Thyroid gland (tissue), 4 donors: Measurements from ENCODE around the gene SEL1L3. TPM values are rescaled to one million over a fixed set of nuclear protein-coding genes. Genes with fewer than 3 reads are reported as not detected.

ENCODE experiments used
- DNase-seq, 2 donors: peaks; one replicate each; pipeline ENCODE4 v3.0.0-alpha.2; 2019
- H3K27ac ChIP-seq, 3 donors: fragments of 200-600 bp; sonication (generic); 1 replicate in 2 of 3; 2 replicates in 1 of 3; pipeline ENCODE4 v1.5.1; 2016 to 2019; ENCODE audit warnings: mild to moderate bottlenecking in 1 of 3, moderate library complexity in 1 of 3
- H3K27me3 ChIP-seq: fragments of 200-600 bp; sonication (generic); one replicate; pipeline ENCODE4 v1.5.1; 2019
- H3K36me3 ChIP-seq, 2 donors: fragments of 200-600 bp; sonication (generic); one replicate each; pipeline ENCODE4 v1.5.1; 2016 to 2019
- H3K4me1 ChIP-seq, 2 donors: fragments of 200-600 bp; sonication (generic); one replicate each; pipeline ENCODE4 v1.5.1; 2017 to 2019
- H3K4me3 ChIP-seq, 3 donors: fragments of 200-600 bp; sonication (generic); replicated peaks in 1 of 3; 1 replicate in 2 of 3; 2 replicates in 1 of 3; pipeline ENCODE4 v1.5.1; 2016; ENCODE audit warnings: mild to moderate bottlenecking in 1 of 3
- H3K9me3 ChIP-seq: fragments of 200-600 bp; sonication (generic); one replicate; pipeline ENCODE4 v1.5.1; 2017
- CTCF ChIP-seq, 6 experiments: fragments of 200-600 bp in 3 of 6; fragments of 450-650 bp in 3 of 6; sonication (generic) in 3 of 6; IDR thresholded peaks; one replicate each; pipeline ENCODE4 v1.5.1; 2016 to 2019; ENCODE audit warnings: antibody characterized with exemption in 6 of 6, mild to moderate bottlenecking in 2 of 6, inconsistent platforms in 1 of 6, moderate library complexity in 1 of 6
- POLR2A ChIP-seq, 2 donors: fragments of 450-650 bp; IDR thresholded peaks; one replicate each; pipeline ENCODE4 v1.6.1; 2017; ENCODE audit warnings: antibody characterized with exemption in 2 of 2, mild to moderate bottlenecking in 2 of 2, moderate library complexity in 1 of 2
- WGBS, 2 donors: methylation state at CpG; one replicate each; pipeline ENCODE4 v1.1.5; 2017; 5-methylcytosine and 5-hydroxymethylcytosine counted together
- intact Hi-C: fragments of 100-400 bp; cut with DNase I; formaldehyde crosslinking; loops from one replicate; pipeline ENCODE4 v1.15.1; 2023
- total RNA-seq, 4 donors: library from RNA; depleted of rRNA; stranded (reverse); fragments of >200 nt; gene quantifications; one replicate each; pipeline ENCODE4 v1.2.3, GENCODE V29; 2016

SEL1L3 gene
- total RNA-seq, 4 donors from 2014 or later: 18.5 to 81.4 (median 32.4) TPM

GRCh38 chr4:25814301-25815136 lies 48.3 kb downstream of the SEL1L3 start:
- Histone ChIP-seq H3K9me3 (no peaks in the 10 kb centered on the region), H3K27me3 (no peaks in the 10 kb centered on the region), H3K36me3 (no peaks in the 10 kb centered on the region), H3K4me3 (no peak overlapping the region), H3K27ac (peak overlapping the region in 1 of 3 donors; percentile 8), H3K4me1 (peaks cover 17 to 24% of the 10 kb centered on the region in 2 donors)
- DNase-seq: peak in 1 of 2 donors; percentile 18
- intact Hi-C loops: no loop called here
- no peak for TF ChIP-seq POLR2A (IDR thresholded peaks at IDR 0.05)
- TF ChIP-seq CTCF (IDR thresholded peaks at IDR 0.05): no peak
- 86 to 90% methylated on average over 13 of the region's 13 CpGs for WGBS, 2 donors

- DNase-seq: peak; percentile 67
- Histone ChIP-seq H3K27ac (peak overlapping the region in 2 of 3 donors; percentile 26 to 46), H3K4me3 (no peak overlapping the region), H3K9me3 (no peaks in the 10 kb centered on the region), H3K27me3 (no peaks in the 10 kb centered on the region), H3K4me1 (peaks cover 17 to 24% of the 10 kb centered on the region in 2 donors), H3K36me3 (no peaks in the 10 kb centered on the region)
- intact Hi-C loops: no loop called here
- WGBS, 2 donors: 55 to 64% methylated on average over 9 of the region's 9 CpGs
- TF ChIP-seq CTCF (IDR thresholded peaks at IDR 0.05) (no peak), POLR2A (IDR thresholded peaks at IDR 0.05) (no peak)
These were observed 49.2 kb downstream of the SEL1L3 start for GRCh38 chr4:25813448-25814106.

DNA sequence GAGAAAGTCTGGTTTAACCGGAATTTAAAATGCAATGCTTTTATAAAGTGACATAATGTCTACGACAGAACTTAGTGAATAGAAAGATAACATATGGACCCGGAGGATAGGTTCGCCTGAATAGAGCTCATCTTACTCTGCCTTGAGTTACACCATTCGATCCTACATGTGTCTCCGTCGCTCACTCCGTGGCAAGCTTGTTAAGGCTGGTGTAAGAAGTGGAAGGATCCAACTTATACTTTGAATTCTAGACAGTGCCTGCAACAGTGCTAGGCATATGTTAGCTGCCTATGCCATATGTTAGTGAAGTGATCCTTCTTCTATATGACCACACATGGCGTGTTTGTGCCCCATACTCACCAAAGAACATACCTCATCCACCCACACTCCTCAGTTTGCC lies 50.9 kb downstream of the SEL1L3 start:
- Histone ChIP-seq H3K36me3 (no peaks in the 10 kb centered on the region), H3K27ac (no peak overlapping the region), H3K4me3 (no peak overlapping the region), H3K4me1 (peaks cover 17 to 24% of the 10 kb centered on the region in 2 donors), H3K9me3 (no peaks in the 10 kb centered on the region), H3K27me3 (no peaks in the 10 kb centered on the region)
- no peak for TF ChIP-seq CTCF (IDR thresholded peaks at IDR 0.05)
- TF ChIP-seq POLR2A (IDR thresholded peaks at IDR 0.05): no peak
- DNase-seq: no peak
- intact Hi-C loops: no loop called here
- 94 to 95% methylated on average over 9 of the region's 9 CpGs for WGBS, 2 donors

DNA sequence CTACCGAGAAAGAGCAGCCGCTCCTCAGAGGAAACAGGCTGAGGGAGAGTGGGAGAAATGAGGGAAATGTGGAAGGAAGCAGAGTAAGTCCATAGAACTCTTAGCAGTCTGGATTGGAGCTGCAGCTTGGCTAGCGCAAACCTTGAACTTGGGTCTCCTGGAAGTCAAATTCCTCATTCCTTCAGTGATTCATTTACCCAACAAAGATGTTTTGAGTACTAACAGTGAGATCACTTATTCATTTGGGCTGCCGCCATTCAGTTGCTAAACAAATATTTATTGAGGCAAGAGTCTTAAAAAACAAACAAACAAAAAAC lies 51.5 kb downstream of the SEL1L3 start:
- Histone ChIP-seq H3K36me3 (no peaks in the 10 kb centered on the region), H3K9me3 (no peaks in the 10 kb centered on the region), H3K27me3 (no peaks in the 10 kb centered on the region), H3K27ac (no peak overlapping the region), H3K4me1 (peaks cover 17 to 24% of the 10 kb centered on the region in 2 donors), H3K4me3 (no peak overlapping the region)
- TF ChIP-seq POLR2A (IDR thresholded peaks at IDR 0.05) (no peak), CTCF (IDR thresholded peaks at IDR 0.05) (no peak)
- intact Hi-C loops: no loop called here
- no peak for DNase-seq
- 87 to 92% methylated on average over 4 of the region's 4 CpGs for WGBS, 2 donors
